Esophagus (tissue), 2 donors: ENCODE results near the gene MANEAL. TPM values are rescaled to one million over a fixed set of nuclear protein-coding genes. Genes with fewer than 3 reads are reported as not detected.
"Not testable (repeated sequence)": the region's sequence is repeated elsewhere in the genome, so short reads cannot be mapped to it uniquely, and the experiment has no call there.

Experiments
- H3K27ac ChIP-seq, 2 donors: one replicate each; pipeline ENCODE4 v1.5.1; 2013; ENCODE audit warnings: low read depth in 2 of 2, mild to moderate bottlenecking in 2 of 2, inconsistent platforms in 1 of 2, low read length in 1 of 2, moderate library complexity in 1 of 2
- H3K27me3 ChIP-seq, 2 donors: one replicate each; pipeline ENCODE4 v1.6.1; 2013; ENCODE audit warnings: low read length in 2 of 2, control low read depth in 1 of 2, mild to moderate bottlenecking in 1 of 2; ENCODE audit not compliant: insufficient read depth in 2 of 2, control insufficient read depth in 1 of 2
- H3K36me3 ChIP-seq, 2 donors: one replicate each; pipeline ENCODE4 v1.6.1; 2013; ENCODE audit warnings: low read length in 1 of 2; ENCODE audit not compliant: control insufficient read depth in 2 of 2, insufficient read depth in 2 of 2
- H3K4me1 ChIP-seq, 2 donors: one replicate each; pipeline ENCODE4 v1.6.1; 2013; ENCODE audit warnings: low read length in 1 of 2; ENCODE audit not compliant: control insufficient read depth in 2 of 2, insufficient read depth in 2 of 2
- H3K4me3 ChIP-seq, 2 donors: one replicate each; pipeline ENCODE4 v1.5.1; 2013; ENCODE audit warnings: low read length in 2 of 2, mild to moderate bottlenecking in 2 of 2, low read depth in 1 of 2, moderate library complexity in 1 of 2
- H3K9me3 ChIP-seq, 2 donors: one replicate each; pipeline ENCODE4 v1.6.1; 2013; ENCODE audit warnings: mild to moderate bottlenecking in 2 of 2, low read depth in 1 of 2, low read length in 1 of 2, moderate library complexity in 1 of 2; ENCODE audit not compliant: control insufficient read depth in 2 of 2, insufficient read depth in 1 of 2
- WGBS, 2 donors: extraction: QIAGEN DNeasy Blood & Tissue Kit; methylation state at CpG; one replicate each; pipeline ENCODE4 v1.1.7; 2013; 5-methylcytosine and 5-hydroxymethylcytosine counted together
- polyA plus RNA-seq, 2 donors: library from polyadenylated mRNA; stranded (reverse); fragments of 200-250 nt; gene quantifications; one replicate each; pipeline ENCODE4 v1.2.3, GENCODE V29; 2013
- donor health status: healthy with polysubstance abuse.
- donor health status: Bipolar disorder and iron deficiency.

Gene MANEAL
- polyA plus RNA-seq, 2 donors = 3.1 to 3.4 TPM

DNA sequence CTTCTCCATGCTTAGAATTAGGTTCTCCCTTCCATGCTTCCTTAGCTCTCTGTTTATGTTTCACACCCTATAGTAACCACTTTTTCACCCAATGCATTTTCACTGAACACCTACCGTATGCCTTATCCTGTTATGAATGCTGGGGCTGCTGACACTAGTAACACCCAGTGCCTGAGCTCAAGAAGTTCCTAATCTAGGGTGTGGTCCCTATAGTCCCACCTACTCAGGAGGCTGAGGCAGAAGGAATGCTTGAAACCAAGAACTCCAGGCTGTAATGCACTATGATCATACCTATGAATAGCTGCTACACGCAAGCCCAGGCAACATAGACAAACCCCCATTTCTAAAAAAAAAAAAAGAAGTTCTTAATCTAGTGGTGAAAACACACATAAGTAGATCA lies 34.2 kb upstream of the MANEAL start:
- Histone ChIP-seq H3K9me3 (no peaks in the 10 kb centered on the region), H3K27ac (no peak overlapping the region), H3K4me3 (no peak overlapping the region), H3K4me1 (peaks cover 0 to 3% of the 10 kb centered on the region in 2 donors), H3K36me3 (no peaks in the 10 kb centered on the region), H3K27me3 (peaks cover 0 to 5% of the 10 kb centered on the region in 2 donors)
- WGBS, 2 donors = 74 to 82% methylated on average over 2 of the region's 2 CpGs

DNA sequence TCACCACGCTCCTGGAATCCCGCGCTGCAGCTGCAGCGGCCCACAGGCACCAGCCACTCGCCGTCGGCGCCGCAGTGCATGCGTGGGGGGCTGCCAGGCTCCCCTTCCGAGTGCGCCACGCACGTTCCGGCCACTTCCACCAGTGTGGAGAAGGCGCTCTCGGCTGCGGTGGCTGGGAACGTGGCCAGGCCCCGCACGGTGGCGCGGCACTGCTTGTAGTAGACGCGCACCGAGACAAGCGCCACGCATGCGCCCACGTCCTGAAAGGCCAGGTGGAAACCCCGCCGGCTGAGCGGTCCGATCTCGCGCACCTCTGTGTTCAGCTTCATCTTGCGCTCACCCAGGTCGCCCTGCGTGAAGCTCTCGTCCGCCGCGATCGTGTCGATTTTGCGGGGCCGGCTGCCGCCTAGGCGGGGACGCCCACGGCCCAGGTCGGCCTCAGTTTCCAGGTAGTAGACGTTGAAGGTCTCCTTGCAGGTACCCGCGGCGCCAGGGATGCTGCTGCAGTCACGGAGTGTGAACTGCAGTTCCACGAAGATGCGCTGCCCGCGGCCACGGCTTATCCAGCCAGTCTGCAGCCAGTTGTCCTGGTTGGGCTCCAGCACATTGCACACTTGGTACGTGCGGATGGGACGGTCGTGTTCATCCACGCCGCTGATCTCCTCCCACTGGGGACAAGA lies 32.1 kb upstream of the MANEAL start:
- Histone ChIP-seq H3K27me3 (peaks cover 5 to 8% of the 10 kb centered on the region in 2 donors), H3K4me1 (peaks cover 5 to 6% of the 10 kb centered on the region in 2 donors), H3K36me3 (no peaks in the 10 kb centered on the region), H3K4me3 (no peak overlapping the region), H3K9me3 (peaks cover 0 to 2% of the 10 kb centered on the region in 2 donors), H3K27ac (no peak overlapping the region)
- 56 to 57% methylated on average over 68 of the region's 68 CpGs for WGBS, 2 donors

DNA sequence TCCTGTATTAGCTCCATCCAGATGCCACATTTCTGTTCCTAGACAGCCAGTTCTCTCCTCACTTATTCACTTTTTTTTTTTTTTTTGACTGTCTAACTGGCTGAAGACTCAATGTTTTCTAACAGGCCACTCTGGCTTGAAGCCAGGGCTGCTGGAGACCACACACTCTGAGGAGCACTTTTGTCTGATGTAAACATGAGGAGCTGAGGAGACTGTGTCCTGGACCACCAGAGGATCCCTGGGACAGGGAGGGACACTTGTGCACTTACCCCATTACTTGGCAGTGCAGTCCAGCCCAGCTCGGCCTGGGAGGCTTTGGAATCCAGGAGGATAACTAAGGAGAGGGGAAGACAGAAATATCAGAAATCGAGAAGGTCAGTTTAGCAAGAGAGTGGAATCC lies 31.1 kb upstream of the MANEAL start:
- no peak overlapping the region for H3K27ac ChIP-seq
- H3K27me3 ChIP-seq = peaks cover 5 to 9% of the 10 kb centered on the region in 2 donors
- H3K36me3 ChIP-seq = no peaks in the 10 kb centered on the region
- 49 to 66% methylated on average over 2 of the region's 2 CpGs for WGBS, 2 donors
- no peak overlapping the region for H3K4me3 ChIP-seq
- peaks cover 0 to 2% of the 10 kb centered on the region in 2 donors for H3K9me3 ChIP-seq
- H3K4me1 ChIP-seq = peaks cover 5 to 6% of the 10 kb centered on the region in 2 donors

DNA sequence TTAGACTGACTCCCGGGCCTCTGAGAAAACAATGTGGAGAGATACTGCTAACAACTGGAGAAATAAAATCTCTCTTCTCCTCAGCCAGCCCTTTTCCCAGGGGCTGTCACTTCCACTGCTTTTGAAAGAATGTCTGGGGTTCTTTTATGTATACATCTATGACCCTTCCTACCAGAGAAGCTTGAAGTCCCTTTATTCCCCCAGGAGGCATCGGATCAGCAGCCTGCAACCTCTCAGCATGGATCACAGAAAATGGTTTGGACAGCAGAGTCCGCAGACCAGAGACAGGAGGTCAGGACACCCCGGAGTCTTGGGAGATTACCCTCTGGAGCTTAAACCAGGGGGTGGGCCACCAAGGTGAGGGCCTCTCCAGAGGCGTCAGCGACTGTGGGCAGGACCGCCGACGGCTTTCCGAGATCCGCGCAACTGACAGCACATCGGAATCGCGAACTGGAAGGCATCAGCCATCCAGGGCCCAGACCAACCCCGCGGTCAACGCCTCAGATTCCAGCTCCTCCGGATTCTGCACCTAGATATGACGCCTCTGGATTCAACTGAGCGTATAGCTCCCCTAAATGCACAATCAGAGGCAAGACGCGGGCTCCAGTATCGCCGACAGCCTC lies 29.7 kb upstream of the MANEAL start:
- Histone ChIP-seq H3K27me3 (peaks cover 5 to 9% of the 10 kb centered on the region in 2 donors), H3K4me1 (peaks cover 5 to 6% of the 10 kb centered on the region in 2 donors), H3K27ac (no peak overlapping the region), H3K36me3 (no peaks in the 10 kb centered on the region), H3K4me3 (no peak overlapping the region), H3K9me3 (peaks cover 0 to 2% of the 10 kb centered on the region in 2 donors)
- 30% methylated on average over 25 of the region's 25 CpGs for WGBS, 2 donors

DNA sequence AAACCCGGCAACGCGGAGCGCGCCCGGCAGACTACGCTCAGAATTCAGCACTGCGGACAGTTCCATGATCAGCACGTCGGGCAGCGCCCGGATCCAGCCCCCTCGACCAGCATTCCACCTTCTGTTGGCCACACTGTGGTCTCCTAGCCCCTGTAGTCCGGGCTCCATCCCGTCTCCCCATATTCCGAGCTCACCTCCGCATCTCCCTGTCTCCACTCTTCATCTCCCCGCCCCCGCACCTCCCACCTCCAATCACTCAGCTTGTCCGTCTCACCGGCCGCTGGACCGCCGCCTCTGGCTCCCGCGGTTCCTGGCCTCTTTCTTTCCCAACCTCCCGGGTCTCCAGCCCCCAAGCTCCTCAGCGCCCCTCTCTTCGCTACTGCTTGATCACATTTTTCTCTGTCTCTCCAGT lies 29.2 kb upstream of the MANEAL start:
- no peak overlapping the region for H3K4me3 ChIP-seq
- H3K4me1 ChIP-seq = peaks cover 5 to 6% of the 10 kb centered on the region in 2 donors
- WGBS, 2 donors = 11 to 12% methylated on average over 27 to 29 of the region's 29 CpGs
- no peaks in the 10 kb centered on the region for H3K36me3 ChIP-seq
- H3K27ac ChIP-seq = no peak overlapping the region
- H3K27me3 ChIP-seq = peaks cover 5 to 9% of the 10 kb centered on the region in 2 donors
- peaks cover 0 to 2% of the 10 kb centered on the region in 2 donors for H3K9me3 ChIP-seq

DNA sequence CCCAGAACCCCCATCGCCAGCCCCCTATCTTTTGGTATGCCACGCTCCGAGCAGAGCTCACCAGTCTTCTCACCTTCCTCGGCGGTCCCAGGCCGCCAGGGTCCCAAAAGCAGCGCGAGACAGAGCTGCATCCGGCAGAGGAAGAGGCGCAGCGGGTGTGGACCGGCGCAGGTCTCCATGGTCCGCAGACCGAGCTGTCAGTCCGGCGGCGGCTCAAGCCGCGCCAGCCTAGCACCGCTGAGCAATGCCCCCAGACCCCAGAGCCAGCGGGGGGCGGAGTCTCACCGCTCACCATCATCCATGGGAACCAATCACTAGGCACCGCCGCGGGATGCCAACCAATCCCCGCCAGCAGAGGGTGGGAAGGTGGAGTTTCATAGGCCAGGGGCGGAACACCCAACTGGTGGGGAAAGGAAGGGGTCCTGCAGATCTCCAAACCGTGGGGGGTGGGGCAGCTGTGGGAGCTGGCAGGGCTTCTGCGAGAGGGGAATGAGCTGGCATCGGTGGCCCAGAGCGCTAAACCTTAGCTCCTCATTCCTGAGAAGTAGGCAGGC lies 28.7 kb upstream of the MANEAL start, which contains the start of gene EPHA10:
Gene EPHA10 (minus strand): TSS at position 233 of the 554 bp plus-strand sequence. CDS start 54 bp downstream, at position 179.
- WGBS, 2 donors = 4 to 7% methylated on average over 33 of the region's 33 CpGs
- H3K4me3 ChIP-seq = no peak within 1 kb of the TSS

DNA sequence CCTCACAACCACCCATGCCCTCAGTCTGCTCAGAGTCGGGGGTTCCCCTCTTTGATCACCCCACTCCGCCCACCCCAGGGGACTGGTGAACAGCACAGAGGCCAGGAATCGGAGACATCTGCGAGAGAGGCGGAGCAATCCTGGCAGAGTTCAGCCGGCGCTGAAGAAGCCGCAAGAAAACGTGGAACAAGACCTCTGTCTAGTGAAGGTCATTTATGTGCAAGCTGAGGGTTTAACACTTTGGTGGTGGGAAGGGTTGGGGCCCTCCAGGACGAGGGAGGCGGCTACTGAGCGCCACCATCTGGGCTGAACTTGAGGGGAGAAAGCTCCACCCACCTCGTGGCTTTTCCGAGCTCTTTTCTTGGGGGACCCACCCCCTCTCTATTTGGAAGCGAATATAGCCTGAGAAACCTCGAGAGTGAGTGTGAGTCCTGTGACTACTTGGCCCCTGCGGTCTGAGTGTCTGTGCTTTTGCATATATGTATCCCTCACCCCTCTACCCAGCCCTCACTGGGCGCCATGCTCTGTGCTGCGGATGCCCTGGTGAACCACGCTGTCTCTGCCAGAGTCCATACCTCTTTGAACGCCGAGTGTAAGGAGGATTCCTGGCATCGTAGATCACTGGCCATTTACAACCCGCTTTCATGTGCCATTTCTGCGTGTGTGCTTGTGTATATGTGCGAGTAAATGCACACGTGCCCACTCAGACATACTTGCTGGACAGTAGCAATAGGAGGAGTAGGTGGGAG lies 27.6 kb upstream of the MANEAL start:
- H3K4me1 ChIP-seq = peaks cover 5 to 6% of the 10 kb centered on the region in 2 donors
- peaks cover 5 to 9% of the 10 kb centered on the region in 2 donors for H3K27me3 ChIP-seq
- no peak overlapping the region for H3K4me3 ChIP-seq
- no peaks in the 10 kb centered on the region for H3K36me3 ChIP-seq
- WGBS, 2 donors = 7% methylated on average over 27 of the region's 27 CpGs
- no peak overlapping the region for H3K27ac ChIP-seq
- peaks cover 0 to 2% of the 10 kb centered on the region in 2 donors for H3K9me3 ChIP-seq

More for the DNA sequence above, 28.7 kb upstream of the MANEAL start, which contains the start of gene EPHA10:
- Histone ChIP-seq H3K36me3 (no peaks in the 10 kb centered on the region), H3K27ac (no peak within 1 kb of the TSS), H3K4me1 (peaks cover 5 to 6% of the 10 kb centered on the region in 2 donors), H3K27me3 (peaks cover 5 to 9% of the 10 kb centered on the region in 2 donors), H3K9me3 (peaks cover 0 to 2% of the 10 kb centered on the region in 2 donors)

DNA sequence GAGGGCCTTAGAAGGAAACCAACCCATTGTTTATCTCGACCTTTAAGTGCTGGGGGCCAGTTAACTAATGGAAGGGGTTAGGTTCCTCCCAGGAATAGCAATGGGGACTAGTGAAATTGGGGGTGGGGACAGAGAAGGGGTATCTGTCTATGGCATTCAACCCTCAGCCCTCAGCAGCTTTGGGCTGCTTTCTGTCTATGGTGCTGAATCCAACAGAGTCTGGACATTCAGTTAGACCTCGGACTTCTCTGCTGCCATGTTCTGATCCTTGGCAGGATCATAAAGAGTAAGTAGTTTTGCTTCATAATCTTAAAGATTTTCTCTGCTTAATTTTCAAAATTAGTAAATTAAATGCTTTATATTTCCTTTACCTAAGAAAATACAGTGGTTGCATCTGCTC lies 26.2 kb upstream of the MANEAL start:
- no peaks in the 10 kb centered on the region for H3K36me3 ChIP-seq
- H3K9me3 ChIP-seq = peaks cover 0 to 2% of the 10 kb centered on the region in 2 donors
- H3K27ac ChIP-seq = no peak overlapping the region
- H3K27me3 ChIP-seq = peaks cover 5 to 9% of the 10 kb centered on the region in 2 donors
- peaks cover 3 to 5% of the 10 kb centered on the region in 2 donors for H3K4me1 ChIP-seq
- WGBS, 2 donors = 16 to 24% methylated on average over 2 of the region's 2 CpGs
- H3K4me3 ChIP-seq = no peak overlapping the region

DNA sequence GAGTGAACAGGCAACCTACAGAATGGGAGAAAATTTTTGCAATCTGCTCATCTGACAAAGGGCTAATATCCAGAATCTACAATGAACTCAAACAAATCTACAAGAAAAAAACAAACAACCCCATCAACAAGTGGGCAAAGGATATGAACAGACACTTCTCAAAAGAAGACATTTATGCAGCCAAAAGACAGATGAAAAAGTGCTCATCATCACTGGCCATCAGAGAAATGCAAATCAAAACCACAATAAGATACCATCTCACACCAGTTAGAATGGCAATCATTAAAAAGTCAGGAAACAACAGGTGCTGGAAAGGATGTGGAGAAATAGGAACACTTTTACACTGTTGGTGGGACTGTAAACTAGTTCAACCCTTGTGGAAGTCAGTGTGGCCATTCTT lies 22.2 kb upstream of the MANEAL start:
- H3K4me3 ChIP-seq, H3K27me3 ChIP-seq, H3K9me3 ChIP-seq, H3K4me1 ChIP-seq, H3K36me3 ChIP-seq, H3K27ac ChIP-seq: not testable (repeated sequence)
